Measurements from ENCODE around the gene ZKSCAN7.

Gene ZKSCAN7

GRCh38 chr3:44554626-44555592 lies at the start of gene ZKSCAN7:
Gene ZKSCAN7, plus strand, starts transcription at chr3:44555193. Its CDS starts 1,855 bp downstream, at chr3:44557048.
- TF ChIP-seq CTCF (IDR thresholded peaks at IDR 0.05; ENCODE audit: low read depth, low read length), result peak; percentile 14
- H3K4me3 ChIP-seq (ENCODE audit: low read depth, low read length), result peak within 1 kb of the TSS; percentile 77
- DNase-seq (ENCODE audit: low read depth, low spot score), result peak; percentile 55
- in situ Hi-C loops (cut with HindIII; ENCODE audit: low sequenced_read_pairs), result no loop called here

GRCh38 chr3:44506556-44506955 lies 48.4 kb upstream of the ZKSCAN7 start:
- DNase-seq (ENCODE audit: low read depth, low spot score), result no peak
- H3K4me3 ChIP-seq (ENCODE audit: low read depth, low read length), result no peak overlapping the region
- TF ChIP-seq CTCF (IDR thresholded peaks at IDR 0.05; ENCODE audit: low read depth, low read length), result no peak
- in situ Hi-C loops (cut with HindIII; ENCODE audit: low sequenced_read_pairs), result no loop called here

GRCh38 chr3:44506961-44507360 lies 48.0 kb upstream of the ZKSCAN7 start:
- TF ChIP-seq CTCF (IDR thresholded peaks at IDR 0.05; ENCODE audit: low read depth, low read length), result no peak
- no peak overlapping the region for H3K4me3 ChIP-seq (ENCODE audit: low read depth, low read length)
- in situ Hi-C loops (cut with HindIII; ENCODE audit: low sequenced_read_pairs), result no loop called here
- no peak for DNase-seq (ENCODE audit: low read depth, low spot score)

- no peak for DNase-seq (ENCODE audit: low read depth, low spot score)
- TF ChIP-seq CTCF (IDR thresholded peaks at IDR 0.05; ENCODE audit: low read depth, low read length), result no peak
- in situ Hi-C loops (cut with HindIII; ENCODE audit: low sequenced_read_pairs), result no loop called here
- H3K4me3 ChIP-seq (ENCODE audit: low read depth, low read length), result peak overlapping the region; percentile 68
Observed at GRCh38 chr3:44509393-44509921, 45.5 kb upstream of the ZKSCAN7 start.

- peak overlapping the region; percentile 68 for H3K4me3 ChIP-seq (ENCODE audit: low read depth, low read length)
- TF ChIP-seq CTCF (IDR thresholded peaks at IDR 0.05; ENCODE audit: low read depth, low read length), result no peak
- peak; percentile 29 for DNase-seq (ENCODE audit: low read depth, low spot score)
- in situ Hi-C loops (cut with HindIII; ENCODE audit: low sequenced_read_pairs), result no loop called here
Observed at GRCh38 chr3:44510000-44510368, 45.0 kb upstream of the ZKSCAN7 start.

- TF ChIP-seq CTCF (IDR thresholded peaks at IDR 0.05; ENCODE audit: low read depth, low read length), result no peak
- DNase-seq (ENCODE audit: low read depth, low spot score), result no peak
- H3K4me3 ChIP-seq (ENCODE audit: low read depth, low read length), result peak overlapping the region; percentile 68
- in situ Hi-C loops (cut with HindIII; ENCODE audit: low sequenced_read_pairs), result no loop called here
Observed at GRCh38 chr3:44511238-44511566, 43.8 kb upstream of the ZKSCAN7 start.
